ENCODE data around the gene QSER1. TPM values are rescaled to one million over a fixed set of nuclear protein-coding genes. Genes with fewer than 3 reads are reported as not detected.

The QSER1 gene
- total RNA-seq, 1 donor from 2014 or later, result 15.1 TPM

- H3K4me1 Mint-ChIP-seq, result peaks cover 11% of the 10 kb centered on the region
Measured at GRCh38 chr11:32902089-32902665, 9.6 kb downstream of the QSER1 start.

GRCh38 chr11:32905028-32905667 is 12.5 kb downstream of the QSER1 start:
- intact Hi-C loops (cut with micrococcal nuclease), result no loop called here
- Mint-ChIP-seq H3K4me1 (peaks cover 12% of the 10 kb centered on the region), H3K27ac (no peak overlapping the region), H3K9me3 (no peaks in the 10 kb centered on the region), H3K36me3 (ENCODE audit: low read depth) (peaks cover 7% of the 10 kb centered on the region), H3K27me3 (no peaks in the 10 kb centered on the region), H3K4me3 (no peak overlapping the region)
- no peak for TF ChIP-seq CTCF (IDR thresholded peaks at IDR 0.05)
- POLR2A ChIA-PET, result no interaction called here
- no peak for ATAC-seq (ENCODE audit: low read depth)
- CTCF ChIA-PET, result no interaction called here
- no peak for DNase-seq

More at GRCh38 chr11:32902089-32902665, 9.6 kb downstream of the QSER1 start:
- intact Hi-C loops (cut with micrococcal nuclease), result no loop called here
- ChIA-PET POLR2A (no interaction called here), CTCF (interaction anchor here (2.5 kb wide), 1 partner anchor 10 kb away, joined by 5 read pairs; the partner anchor contains the start of gene QSER1)
- Mint-ChIP-seq H3K9me3 (no peaks in the 10 kb centered on the region), H3K4me3 (no peak overlapping the region), H3K27me3 (no peaks in the 10 kb centered on the region), H3K27ac (no peak overlapping the region), H3K36me3 (ENCODE audit: low read depth) (peaks cover 7% of the 10 kb centered on the region)
- DNase-seq, result no peak
- ATAC-seq (ENCODE audit: low read depth), result no peak
- TF ChIP-seq CTCF (IDR thresholded peaks at IDR 0.05), result no peak

- intact Hi-C loops (cut with micrococcal nuclease), result no loop called here
- peaks cover 9% of the 10 kb centered on the region for H3K4me1 Mint-ChIP-seq
- no peak for DNase-seq
- H3K4me3 Mint-ChIP-seq, result no peak overlapping the region
- TF ChIP-seq CTCF (IDR thresholded peaks at IDR 0.05), result no peak
- H3K36me3 Mint-ChIP-seq (ENCODE audit: low read depth), result peaks cover 16% of the 10 kb centered on the region
- H3K27ac Mint-ChIP-seq, result no peak overlapping the region
- no peaks in the 10 kb centered on the region for H3K9me3 Mint-ChIP-seq
- CTCF ChIA-PET, result no interaction called here
- no peaks in the 10 kb centered on the region for H3K27me3 Mint-ChIP-seq
- POLR2A ChIA-PET, result no interaction called here
- ATAC-seq (ENCODE audit: low read depth), result no peak
Measured at GRCh38 chr11:32908619-32909018, 16.0 kb downstream of the QSER1 start.

GRCh38 chr11:32911413-32911812 is 18.8 kb downstream of the QSER1 start:
- no peaks in the 10 kb centered on the region for H3K9me3 Mint-ChIP-seq
- H3K4me1 Mint-ChIP-seq, result peaks cover 6% of the 10 kb centered on the region
- no peak for TF ChIP-seq CTCF (IDR thresholded peaks at IDR 0.05)
- intact Hi-C loops (cut with micrococcal nuclease), result no loop called here
- DNase-seq (no peak), ATAC-seq (ENCODE audit: low read depth) (no peak)
- POLR2A ChIA-PET, result no interaction called here
- H3K36me3 Mint-ChIP-seq (ENCODE audit: low read depth), result peaks cover 18% of the 10 kb centered on the region
- H3K27ac Mint-ChIP-seq, result no peak overlapping the region
- H3K27me3 Mint-ChIP-seq, result no peaks in the 10 kb centered on the region
- CTCF ChIA-PET, result no interaction called here
- H3K4me3 Mint-ChIP-seq, result no peak overlapping the region

GRCh38 chr11:32913445-32913844 is 20.8 kb downstream of the QSER1 start:
- no peak overlapping the region for H3K27ac Mint-ChIP-seq
- H3K36me3 Mint-ChIP-seq (ENCODE audit: low read depth), result peaks cover 18% of the 10 kb centered on the region
- ChIA-PET CTCF (no interaction called here), POLR2A (no interaction called here)
- TF ChIP-seq CTCF (IDR thresholded peaks at IDR 0.05), result no peak
- no peak for DNase-seq
- intact Hi-C loops (cut with micrococcal nuclease), result no loop called here
- no peak for ATAC-seq (ENCODE audit: low read depth)
- no peaks in the 10 kb centered on the region for H3K27me3 Mint-ChIP-seq
- peaks cover 6% of the 10 kb centered on the region for H3K4me1 Mint-ChIP-seq
- no peak overlapping the region for H3K4me3 Mint-ChIP-seq
- no peaks in the 10 kb centered on the region for H3K9me3 Mint-ChIP-seq

All from activated B cell treated with CpG ODN at 0.5 μM for 24 hours (primary cell).